Measurements from ENCODE around the gene PLCB1. TPM values are rescaled to one million over a fixed set of nuclear protein-coding genes. Genes with fewer than 3 reads are reported as not detected.
"Not testable (repeated sequence)": the region's sequence is repeated elsewhere in the genome, so short reads cannot be mapped to it uniquely, and the experiment has no call there.

PLCB1 gene
- total RNA-seq, 1 experiment from 2014 or later: 16.0 TPM

DNA sequence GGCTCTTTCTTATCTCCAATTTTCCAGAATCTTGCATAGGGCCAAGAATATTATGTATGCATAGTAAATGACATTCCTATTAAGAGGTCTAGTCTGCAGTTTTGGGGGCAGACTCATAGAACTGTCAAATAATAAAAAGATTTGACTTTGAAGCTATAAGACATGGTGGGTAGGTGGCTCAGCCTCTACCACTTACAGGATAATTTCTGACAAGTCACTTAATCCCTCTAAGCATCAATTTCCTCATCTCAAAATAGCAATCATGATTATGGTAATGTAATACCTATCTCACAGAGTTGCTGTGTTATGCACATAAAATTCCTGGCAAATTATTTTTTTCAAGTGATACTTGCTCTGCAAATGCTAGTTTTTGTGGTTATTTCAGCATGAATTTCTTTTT, 329.1 kb downstream of the PLCB1 start:
- DNase-seq: no peak
- no peak overlapping the region for H3K4me3 ChIP-seq
- H3K9me3 ChIP-seq: peaks cover 5% of the 10 kb centered on the region; the same call in 1 of the 2 replicates
- H3K27me3 ChIP-seq: no peaks in the 10 kb centered on the region
- H3K36me3 ChIP-seq: no peaks in the 10 kb centered on the region

DNA sequence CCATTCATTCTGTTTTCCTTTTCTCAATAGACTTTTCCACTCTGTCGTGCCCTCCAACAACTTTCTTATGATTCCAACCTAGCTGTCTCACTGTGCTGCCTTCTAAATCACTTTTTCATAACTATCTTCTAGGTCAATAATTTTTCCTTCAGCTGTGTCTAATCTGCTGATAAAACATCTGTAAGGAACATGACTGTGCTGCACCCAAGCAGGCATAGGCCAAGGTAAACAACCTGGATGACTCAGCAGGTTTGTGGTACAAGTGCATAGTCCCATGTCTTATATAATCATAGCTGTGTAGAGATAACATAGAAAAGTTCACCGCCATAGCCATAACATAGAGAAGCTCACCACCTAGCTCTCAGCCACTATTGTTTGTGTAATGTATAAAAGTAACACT, 332.3 kb downstream of the PLCB1 start:
- Histone ChIP-seq H3K27me3 (no peaks in the 10 kb centered on the region), H3K36me3 (no peaks in the 10 kb centered on the region), H3K9me3 (peaks cover 5% of the 10 kb centered on the region; the same call in 1 of the 2 replicates), H3K4me3 (no peak overlapping the region)
- peak; percentile 28 for DNase-seq

GRCh38 chr20:8466781-8467180, 334.7 kb downstream of the PLCB1 start:
- H3K4me3 ChIP-seq, H3K27me3 ChIP-seq, H3K36me3 ChIP-seq, H3K9me3 ChIP-seq: not testable (repeated sequence)
- peak; percentile 26 for DNase-seq

DNA sequence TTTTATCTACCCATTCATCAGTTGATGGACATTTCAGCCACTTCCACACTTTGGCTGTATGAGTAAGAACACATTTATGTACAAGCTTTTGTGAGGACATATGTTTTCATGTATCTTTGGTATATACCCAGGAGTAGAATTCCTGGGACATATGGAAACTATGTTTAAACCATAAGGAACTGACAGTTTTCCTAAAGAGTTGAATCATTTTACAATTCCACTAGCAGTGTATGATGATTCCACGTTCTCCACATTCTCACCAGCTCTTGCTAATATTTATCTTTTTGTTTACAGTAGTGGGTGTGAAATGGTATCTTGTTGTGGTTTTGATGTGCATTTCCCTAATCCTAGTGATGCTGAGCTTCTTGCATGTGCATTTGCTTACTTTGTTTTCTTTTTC, 338.1 kb downstream of the PLCB1 start:
- Histone ChIP-seq H3K36me3 (no peaks in the 10 kb centered on the region), H3K9me3 (no peaks in the 10 kb centered on the region), H3K27me3 (no peaks in the 10 kb centered on the region), H3K4me3 (no peak overlapping the region)
- DNase-seq: no peak

GRCh38 chr20:8471465-8471864, 339.4 kb downstream of the PLCB1 start:
- no peak overlapping the region for H3K4me3 ChIP-seq
- DNase-seq: no peak
- no peaks in the 10 kb centered on the region for H3K9me3 ChIP-seq
- no peaks in the 10 kb centered on the region for H3K27me3 ChIP-seq
- no peaks in the 10 kb centered on the region for H3K36me3 ChIP-seq

DNA sequence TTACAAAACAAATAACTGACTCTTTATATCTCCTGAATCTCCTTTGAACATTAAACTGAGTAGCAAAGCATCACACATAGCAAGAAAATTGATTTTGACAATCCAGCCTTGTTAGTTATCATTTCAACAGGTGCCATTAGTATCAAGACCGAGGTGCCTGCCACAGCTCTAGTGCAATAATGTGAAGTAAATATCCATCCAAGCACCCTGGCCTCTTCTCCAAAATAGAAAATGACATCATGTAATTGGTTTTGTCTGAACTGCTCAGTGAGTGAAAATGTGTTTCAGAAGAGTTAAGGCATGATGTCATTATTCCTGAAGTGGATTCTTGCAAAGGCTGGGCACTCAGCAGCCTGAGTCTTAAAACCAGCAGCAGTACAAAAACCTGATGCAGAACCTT, 341.4 kb downstream of the PLCB1 start:
- H3K9me3 ChIP-seq: no peaks in the 10 kb centered on the region
- no peaks in the 10 kb centered on the region for H3K27me3 ChIP-seq
- H3K4me3 ChIP-seq: no peak overlapping the region
- no peaks in the 10 kb centered on the region for H3K36me3 ChIP-seq
- DNase-seq: no peak

DNA sequence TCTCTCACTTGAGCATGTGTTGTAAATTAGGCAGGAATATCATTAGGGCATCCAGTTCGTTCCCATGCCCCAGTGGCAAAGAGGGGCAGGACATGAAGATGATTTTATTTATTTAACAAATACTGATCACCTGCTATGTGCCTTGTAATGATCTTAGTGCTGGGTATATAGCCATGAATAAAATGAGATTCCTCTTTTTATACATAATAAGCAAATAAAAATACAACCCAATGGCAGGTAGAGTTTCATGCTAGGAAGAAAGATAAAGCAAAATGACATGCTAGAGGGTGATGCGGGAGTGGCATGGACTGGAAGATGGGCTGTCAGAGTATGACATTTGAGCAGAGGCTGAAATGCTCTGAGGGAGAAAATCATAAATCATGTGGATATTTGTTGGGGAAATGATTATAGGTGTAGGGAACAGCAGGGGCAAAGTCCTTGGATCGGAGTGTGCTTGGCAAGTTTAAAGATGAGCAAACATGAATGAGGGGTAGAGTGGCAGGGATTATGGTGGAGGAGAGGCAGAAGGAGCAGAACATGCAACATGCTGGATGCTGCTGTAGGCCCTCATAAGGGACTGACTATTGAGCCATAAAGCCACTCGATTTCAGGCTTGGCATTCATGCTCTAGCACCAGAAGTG, 342.1 kb downstream of the PLCB1 start:
- Histone ChIP-seq H3K27me3 (no peaks in the 10 kb centered on the region), H3K9me3 (no peaks in the 10 kb centered on the region), H3K4me3 (no peak overlapping the region), H3K36me3 (no peaks in the 10 kb centered on the region)
- DNase-seq: no peak

- Histone ChIP-seq H3K36me3 (no peaks in the 10 kb centered on the region), H3K4me3 (no peak overlapping the region), H3K9me3 (no peaks in the 10 kb centered on the region), H3K27me3 (no peaks in the 10 kb centered on the region)
- DNase-seq: no peak
Measured at GRCh38 chr20:8476021-8476420, 344.0 kb downstream of the PLCB1 start.

GRCh38 chr20:8480597-8480996, 348.5 kb downstream of the PLCB1 start:
- Histone ChIP-seq H3K36me3 (no peaks in the 10 kb centered on the region), H3K27me3 (no peaks in the 10 kb centered on the region), H3K9me3 (no peaks in the 10 kb centered on the region), H3K4me3 (no peak overlapping the region)
- no peak for DNase-seq

GRCh38 chr20:8487696-8488095, 355.6 kb downstream of the PLCB1 start:
- no peak overlapping the region for H3K4me3 ChIP-seq
- no peaks in the 10 kb centered on the region for H3K36me3 ChIP-seq
- DNase-seq: no peak
- H3K9me3 ChIP-seq: no peaks in the 10 kb centered on the region
- no peaks in the 10 kb centered on the region for H3K27me3 ChIP-seq

DNA sequence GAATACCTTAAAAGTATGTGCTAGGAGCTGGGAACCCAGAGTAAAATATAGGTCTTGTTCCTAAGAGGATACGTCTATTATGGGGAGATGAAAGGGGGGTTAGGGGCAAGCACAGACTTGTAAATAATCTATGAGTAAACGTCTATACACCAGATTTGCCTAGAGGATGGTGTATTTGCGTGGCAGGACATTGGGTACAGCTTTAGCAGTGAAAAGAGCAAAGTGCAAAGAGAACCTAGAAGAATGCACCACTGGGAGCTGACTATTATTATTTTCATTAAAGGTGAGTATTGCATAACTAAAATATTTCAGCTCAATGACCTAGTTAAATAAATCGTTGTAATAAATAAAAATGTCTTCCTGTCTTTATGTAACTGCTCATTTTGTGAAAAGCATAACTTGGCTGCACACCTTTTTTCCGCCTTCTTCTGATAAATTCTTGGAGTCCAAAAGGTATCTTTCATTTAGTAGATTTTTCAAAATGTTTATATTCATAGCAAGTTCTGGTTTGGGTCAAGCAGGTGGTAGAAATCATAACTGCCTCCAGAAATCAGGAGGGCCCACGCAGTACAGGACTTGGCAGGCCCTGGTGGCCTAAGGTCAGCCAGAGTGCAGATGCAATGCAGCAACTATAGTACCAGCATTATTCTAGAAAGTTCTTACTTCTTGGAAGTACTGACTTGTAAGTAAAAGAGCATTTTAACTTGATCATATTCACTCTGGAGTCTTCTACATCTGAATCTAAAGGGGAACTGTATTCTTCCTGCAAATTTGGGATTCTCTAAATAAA, 357.2 kb downstream of the PLCB1 start:
- no peaks in the 10 kb centered on the region for H3K27me3 ChIP-seq
- H3K36me3 ChIP-seq: no peaks in the 10 kb centered on the region
- DNase-seq: peak; percentile 16
- no peak overlapping the region for H3K4me3 ChIP-seq
- H3K9me3 ChIP-seq: no peaks in the 10 kb centered on the region

GRCh38 chr20:8490076-8490830, 358.2 kb downstream of the PLCB1 start:
- peak; percentile 44 for DNase-seq
- no peaks in the 10 kb centered on the region for H3K36me3 ChIP-seq
- no peak overlapping the region for H3K4me3 ChIP-seq
- no peaks in the 10 kb centered on the region for H3K27me3 ChIP-seq
- no peaks in the 10 kb centered on the region for H3K9me3 ChIP-seq

DNA sequence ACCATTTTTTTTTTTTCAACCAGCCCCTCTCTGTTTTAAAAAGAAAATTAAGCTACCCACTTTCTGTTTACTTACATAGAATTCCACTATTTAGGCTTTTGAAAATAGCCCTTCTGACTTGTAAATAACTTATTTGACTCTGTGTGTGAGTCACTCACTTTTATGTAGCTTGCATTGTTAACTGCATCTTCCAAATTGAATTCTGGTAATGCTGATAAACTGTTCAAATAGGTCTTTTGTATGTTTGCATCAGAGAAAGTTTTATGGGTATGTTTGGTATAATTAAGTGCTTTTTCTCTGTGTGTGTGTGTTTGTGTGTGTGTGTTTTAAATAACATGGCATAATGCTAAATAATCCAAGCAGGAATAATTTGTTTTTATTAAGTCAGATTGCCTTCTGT, 360.1 kb downstream of the PLCB1 start:
- DNase-seq: no peak
- no peaks in the 10 kb centered on the region for H3K36me3 ChIP-seq
- H3K27me3 ChIP-seq: no peaks in the 10 kb centered on the region
- no peaks in the 10 kb centered on the region for H3K9me3 ChIP-seq
- no peak overlapping the region for H3K4me3 ChIP-seq

GRCh38 chr20:8498571-8498970, 366.5 kb downstream of the PLCB1 start:
- H3K36me3 ChIP-seq: no peaks in the 10 kb centered on the region
- H3K9me3 ChIP-seq: no peaks in the 10 kb centered on the region
- no peaks in the 10 kb centered on the region for H3K27me3 ChIP-seq
- no peak for DNase-seq
- H3K4me3 ChIP-seq: no peak overlapping the region

- H3K27me3 ChIP-seq: no peaks in the 10 kb centered on the region
- H3K4me3 ChIP-seq: no peak overlapping the region
- no peak for DNase-seq
Measured at GRCh38 chr20:8504030-8504429, 372.0 kb downstream of the PLCB1 start.

GRCh38 chr20:8505476-8506200, 373.6 kb downstream of the PLCB1 start:
- no peak overlapping the region for H3K4me3 ChIP-seq
- DNase-seq: no peak
- no peaks in the 10 kb centered on the region for H3K36me3 ChIP-seq
- H3K9me3 ChIP-seq: no peaks in the 10 kb centered on the region
- H3K27me3 ChIP-seq: no peaks in the 10 kb centered on the region

More at GRCh38 chr20:8504030-8504429, 372.0 kb downstream of the PLCB1 start:
- Histone ChIP-seq H3K36me3 (no peaks in the 10 kb centered on the region), H3K9me3 (no peaks in the 10 kb centered on the region)

DNA sequence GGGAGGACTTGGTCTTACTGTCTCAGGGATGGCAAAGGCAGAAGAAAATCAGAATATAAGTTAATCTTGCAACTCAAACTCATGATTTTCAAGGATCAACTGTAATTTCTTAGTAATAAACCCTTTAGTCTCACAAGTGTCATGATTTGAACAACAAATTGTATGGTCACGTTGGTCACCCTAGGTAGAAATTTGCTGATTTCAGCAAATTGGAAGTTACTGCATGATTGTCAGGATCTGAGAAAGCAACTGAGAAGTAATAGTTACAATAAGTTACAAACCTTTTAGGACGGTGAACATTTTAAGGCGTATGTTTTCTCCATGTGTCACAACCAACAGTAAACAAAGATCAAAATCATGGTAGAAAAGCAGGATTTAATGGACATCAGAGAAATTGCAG, 375.2 kb downstream of the PLCB1 start:
- H3K27me3 ChIP-seq: no peaks in the 10 kb centered on the region
- DNase-seq: no peak
- no peak overlapping the region for H3K4me3 ChIP-seq
- no peaks in the 10 kb centered on the region for H3K36me3 ChIP-seq
- no peaks in the 10 kb centered on the region for H3K9me3 ChIP-seq

All from MG63 (cell line).